Placental epithelial cell (primary cell): ENCODE measurements around the gene UBTD1. TPM values are rescaled to one million over a fixed set of nuclear protein-coding genes. Genes with fewer than 3 reads are reported as not detected.

Source experiments
- total RNA-seq: library from RNA; depleted of rRNA; stranded (reverse); fragments of >200 nt; gene quantifications from 2 replicates; pipeline ENCODE4 v1.2.3, GENCODE V29; 2012

The UBTD1 gene
- total RNA-seq, result 33.1 and 33.8 TPM in 2 replicates

GRCh38 chr10:97498841-97499560, at the start of gene UBTD1:
Gene UBTD1, plus strand, starts transcription at chr10:97498924. Its CDS starts 280 bp downstream, at chr10:97499204.

GRCh38 chr10:97498076-97498840, 466 bp upstream of the UBTD1 start, which contains the start of gene MMS19:
Gene MMS19, minus strand, starts transcription at chr10:97498422. Its CDS starts 38 bp downstream, at chr10:97498384.

GRCh38 chr10:97572214-97572989, 73.7 kb downstream of the UBTD1 start, which contains the start of gene ANKRD2:
Gene ANKRD2, plus strand, starts transcription at chr10:97572779. Its CDS starts 10 bp downstream, at chr10:97572789.

GRCh38 chr10:97584060-97584797, 85.5 kb downstream of the UBTD1 start, which contains the start of gene HOGA1:
Gene HOGA1, plus strand, starts transcription at chr10:97584389. Its CDS starts 315 bp downstream, at chr10:97584704.

GRCh38 chr10:97589479-97589878, 90.8 kb downstream of the UBTD1 start, which contains the start of gene C10orf62:
Gene C10orf62, plus strand, starts transcription at chr10:97589721. Its CDS starts 177 bp downstream, at chr10:97589898.

Other genes starting within 250 kb of the UBTD1 start
- gene ARHGAP19, start 206.3 kb upstream of the UBTD1 start, total RNA-seq, result 3.3 and 3.5 TPM in 2 replicates
- 2.1 and 3.5 TPM in 2 replicates for gene FRAT1, start 179.7 kb upstream of the UBTD1 start, total RNA-seq
- gene FRAT2, start 164.2 kb upstream of the UBTD1 start, total RNA-seq, result 10.2 and 10.8 TPM in 2 replicates
- 17.7 and 21.6 TPM in 2 replicates for gene RRP12, start 97.6 kb upstream of the UBTD1 start, total RNA-seq
- gene PGAM1, start 72.7 kb upstream of the UBTD1 start, total RNA-seq, result 203 and 733 TPM in 2 replicates
- 34.2 and 37.0 TPM in 2 replicates for gene EXOSC1, start 52.9 kb upstream of the UBTD1 start, total RNA-seq
- gene ZDHHC16, start 52.7 kb upstream of the UBTD1 start, total RNA-seq, result 53.8 and 109 TPM in 2 replicates
- 95.8 and 152 TPM in 2 replicates for gene MMS19, start 502 bp upstream of the UBTD1 start, total RNA-seq
- 0.79 and 5.4 TPM in 2 replicates for gene ANKRD2, start 73.9 kb downstream of the UBTD1 start, total RNA-seq
- 0.98 and 1.2 TPM in 2 replicates for gene HOGA1, start 85.5 kb downstream of the UBTD1 start, total RNA-seq
- gene C10orf62, start 90.8 kb downstream of the UBTD1 start, total RNA-seq, result 0.33 TPM in 1 of 2 replicates, not detected in the other
- gene MORN4, start 134.6 kb downstream of the UBTD1 start, total RNA-seq, result 1.3 and 1.6 TPM in 2 replicates
- 18.5 and 32.8 TPM in 2 replicates for gene PI4K2A, start 141.7 kb downstream of the UBTD1 start, total RNA-seq
- gene AVPI1, start 188.3 kb downstream of the UBTD1 start, total RNA-seq, result 21.2 and 23.9 TPM in 2 replicates
- 83.6 and 91.4 TPM in 2 replicates for gene MARVELD1, start 214.8 kb downstream of the UBTD1 start, total RNA-seq
- gene ZFYVE27, start 238.2 kb downstream of the UBTD1 start, total RNA-seq, result 15.7 and 19.2 TPM in 2 replicates